SIG-M5 treated with dmso at 0.1 percent for 504 hours (cell line): ENCODE measurements around the gene APIP.
A peak's percentile ranks its signal among the peaks of the same experiment; 100 is the strongest.

Source experiments
- DNase-seq: peaks from one replicate; lab custom pipeline; 2025; ENCODE audit not compliant: unreplicated experiment; lab: John Stamatoyannopoulos, UW

The APIP gene

GRCh38 chr11:34916015-34916842, at the start of gene APIP, which contains the start of gene PDHX:
TSS of gene APIP (minus strand) at chr11:34916379. CDS start at chr11:34916284, 95 bp downstream.
TSS of gene PDHX (plus strand) at chr11:34916618. CDS start at chr11:34916656, 38 bp downstream.
- DNase-seq, result peak; percentile 85

- no peak for DNase-seq
These were observed 48.6 kb upstream of the APIP start for GRCh38 chr11:34964610-34965331.

GRCh38 chr11:34963351-34963750, 47.2 kb upstream of the APIP start:
- DNase-seq, result no peak

GRCh38 chr11:34962034-34962433, 45.9 kb upstream of the APIP start:
- DNase-seq, result no peak

GRCh38 chr11:34960277-34960676, 44.1 kb upstream of the APIP start:
- no peak for DNase-seq

- no peak for DNase-seq
These were observed 43.6 kb upstream of the APIP start for GRCh38 chr11:34959770-34960169.

GRCh38 chr11:34957606-34958005, 41.4 kb upstream of the APIP start:
- no peak for DNase-seq

GRCh38 chr11:34957206-34957605, 41.0 kb upstream of the APIP start:
- DNase-seq, result peak; percentile 53

- DNase-seq, result no peak
These were observed 37.8 kb upstream of the APIP start for GRCh38 chr11:34953955-34954354.

GRCh38 chr11:34948696-34949095, 32.5 kb upstream of the APIP start:
- DNase-seq, result no peak

GRCh38 chr11:34944692-34945091, 28.5 kb upstream of the APIP start:
- DNase-seq, result no peak

- DNase-seq, result no peak
These were observed 25.5 kb upstream of the APIP start for GRCh38 chr11:34941688-34942087.

GRCh38 chr11:34940026-34940677, 24.0 kb upstream of the APIP start:
- no peak for DNase-seq

GRCh38 chr11:34938611-34939010, 22.4 kb upstream of the APIP start:
- DNase-seq, result no peak

GRCh38 chr11:34936945-34937629, 20.9 kb upstream of the APIP start:
- no peak for DNase-seq

GRCh38 chr11:34929794-34930763, 13.9 kb upstream of the APIP start:
- no peak for DNase-seq

GRCh38 chr11:34928960-34929680, 12.9 kb upstream of the APIP start:
- no peak for DNase-seq

- DNase-seq, result no peak
These were observed 12.2 kb upstream of the APIP start for GRCh38 chr11:34928268-34928959.

GRCh38 chr11:34926831-34927132, 10.6 kb upstream of the APIP start:
- DNase-seq, result no peak
